Spleen (tissue), 7 donors: ENCODE data around the gene HMGN1.

ENCODE experiments used
- POLR2A ChIP-seq, 3 donors: fragments of 450-650 bp; IDR thresholded peaks; one replicate each; pipeline ENCODE4 v1.5.1; 2017; ENCODE audit warnings: antibody characterized with exemption in 3 of 3, mild to moderate bottlenecking in 1 of 3
- POLR2AphosphoS5 ChIP-seq, 3 donors: sonication (generic); formaldehyde crosslinking; IDR thresholded peaks; one replicate each; pipeline ENCODE4 v1.5.1; 2017; ENCODE audit warnings: antibody characterized with exemption in 3 of 3
- TF ChIP-seq, protein P1 (sequence below), 11 experiments: fragments of 200-600 bp in 7 of 11; fragments of 450-650 bp in 4 of 11; sonication (generic) in 4 of 11; IDR thresholded peaks in 8 of 11; conservative IDR thresholded peaks in 3 of 11; 1 replicate in 7 of 11; 2 replicates in 4 of 11; pipeline versions ENCODE4 v1.4.0 to v1.8.0; 2016 to 2021; ENCODE audit warnings: antibody characterized with exemption in 11 of 11, inconsistent platforms in 4 of 11, mild to moderate bottlenecking in 1 of 11
- donor health status: DM: no; HTN: no; CAD: no; lungs with moderate emphysema.
- donor health status: DM: no; HTN: no; CAD: no.
- donor health status: DM: no; HTN: no; CAD: no.

DNA sequence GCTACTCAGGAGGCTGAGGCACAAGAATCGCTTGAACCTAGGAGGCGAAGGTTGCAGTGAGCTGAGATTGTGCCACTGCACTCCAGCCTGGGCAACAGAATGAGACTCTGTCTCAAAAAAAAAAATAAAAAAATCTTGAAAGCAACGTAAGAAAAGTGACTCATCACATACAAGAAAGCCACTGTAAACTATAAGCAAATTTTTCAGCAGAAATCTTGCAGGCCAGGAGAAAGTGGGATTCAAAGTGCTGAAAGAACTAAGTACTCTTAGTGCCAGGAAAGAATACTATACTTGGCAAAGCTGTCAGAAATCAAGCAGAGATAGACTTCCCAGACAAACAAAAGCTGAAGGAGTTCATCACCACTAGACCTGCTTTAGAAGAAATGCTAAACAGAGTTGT, 4.4 kb upstream of the HMGN1 start:
- TF ChIP-seq, protein P1, sequence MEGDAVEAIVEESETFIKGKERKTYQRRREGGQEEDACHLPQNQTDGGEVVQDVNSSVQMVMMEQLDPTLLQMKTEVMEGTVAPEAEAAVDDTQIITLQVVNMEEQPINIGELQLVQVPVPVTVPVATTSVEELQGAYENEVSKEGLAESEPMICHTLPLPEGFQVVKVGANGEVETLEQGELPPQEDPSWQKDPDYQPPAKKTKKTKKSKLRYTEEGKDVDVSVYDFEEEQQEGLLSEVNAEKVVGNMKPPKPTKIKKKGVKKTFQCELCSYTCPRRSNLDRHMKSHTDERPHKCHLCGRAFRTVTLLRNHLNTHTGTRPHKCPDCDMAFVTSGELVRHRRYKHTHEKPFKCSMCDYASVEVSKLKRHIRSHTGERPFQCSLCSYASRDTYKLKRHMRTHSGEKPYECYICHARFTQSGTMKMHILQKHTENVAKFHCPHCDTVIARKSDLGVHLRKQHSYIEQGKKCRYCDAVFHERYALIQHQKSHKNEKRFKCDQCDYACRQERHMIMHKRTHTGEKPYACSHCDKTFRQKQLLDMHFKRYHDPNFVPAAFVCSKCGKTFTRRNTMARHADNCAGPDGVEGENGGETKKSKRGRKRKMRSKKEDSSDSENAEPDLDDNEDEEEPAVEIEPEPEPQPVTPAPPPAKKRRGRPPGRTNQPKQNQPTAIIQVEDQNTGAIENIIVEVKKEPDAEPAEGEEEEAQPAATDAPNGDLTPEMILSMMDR (IDR thresholded peaks at IDR 0.05 in 8 of 11, conservative IDR thresholded peaks at IDR 0.05 in 3 of 11) = no peak
- TF ChIP-seq POLR2AphosphoS5 (IDR thresholded peaks at IDR 0.05) (no peak), POLR2A (IDR thresholded peaks at IDR 0.05) (no peak)
